Stimulated activated naive CD4-positive, alpha-beta T cell treated with Interleukin-2 at 50 U/mL for 16 hours (primary cell): ENCODE data around the gene PCGF1.

Source experiments
- DNase-seq: peaks from one replicate; lab custom pipeline; 2025; lab: John Stamatoyannopoulos, UW

PCGF1 gene

DNA sequence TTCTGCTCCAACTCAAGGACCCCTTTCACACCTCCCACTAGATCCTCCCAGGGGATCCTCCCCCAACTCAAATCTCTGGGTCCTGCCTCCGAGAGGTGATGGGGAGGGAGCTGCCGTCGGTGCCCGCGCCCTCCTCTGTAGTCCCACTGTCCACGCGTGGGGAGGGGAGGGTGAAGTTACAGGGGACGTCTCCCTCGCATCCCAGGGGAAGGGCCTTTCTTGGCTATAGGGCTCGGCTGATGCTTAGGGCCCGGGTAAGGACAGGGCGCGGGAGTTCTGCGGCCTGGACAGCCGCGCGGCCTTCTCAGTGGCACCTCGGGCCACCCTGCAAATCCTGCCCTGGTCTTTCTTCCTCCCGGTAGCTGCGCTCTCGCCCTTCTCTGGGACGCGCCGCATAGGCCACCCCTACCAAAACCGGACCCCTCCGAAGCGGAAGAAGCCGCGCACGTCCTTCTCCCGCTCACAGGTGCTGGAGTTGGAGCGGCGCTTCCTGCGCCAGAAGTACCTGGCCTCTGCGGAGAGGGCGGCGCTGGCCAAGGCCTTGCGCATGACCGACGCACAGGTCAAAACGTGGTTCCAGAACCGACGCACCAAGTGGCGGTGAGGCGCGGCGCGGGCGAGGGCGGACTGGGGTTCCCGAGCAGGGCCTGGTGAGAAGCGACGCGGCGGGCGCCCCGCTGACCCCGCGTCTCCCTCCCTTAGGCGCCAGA is 7.9 kb upstream of the PCGF1 start:
- no peak for DNase-seq

GRCh38 chr2:74514368-74515270 is 7.1 kb upstream of the PCGF1 start, which contains the start of gene TLX2:
Gene TLX2 (plus strand): TSS chr2:74514450. CDS start chr2:74514807, 357 bp downstream.
- DNase-seq = no peak

GRCh38 chr2:74513605-74514367 is 6.3 kb upstream of the PCGF1 start:
- peak; percentile 25 for DNase-seq

- no peak for DNase-seq
These were observed 5.5 kb upstream of the PCGF1 start for GRCh38 chr2:74512744-74513604.

GRCh38 chr2:74511104-74511989 is 3.9 kb upstream of the PCGF1 start:
- DNase-seq = no peak

DNA sequence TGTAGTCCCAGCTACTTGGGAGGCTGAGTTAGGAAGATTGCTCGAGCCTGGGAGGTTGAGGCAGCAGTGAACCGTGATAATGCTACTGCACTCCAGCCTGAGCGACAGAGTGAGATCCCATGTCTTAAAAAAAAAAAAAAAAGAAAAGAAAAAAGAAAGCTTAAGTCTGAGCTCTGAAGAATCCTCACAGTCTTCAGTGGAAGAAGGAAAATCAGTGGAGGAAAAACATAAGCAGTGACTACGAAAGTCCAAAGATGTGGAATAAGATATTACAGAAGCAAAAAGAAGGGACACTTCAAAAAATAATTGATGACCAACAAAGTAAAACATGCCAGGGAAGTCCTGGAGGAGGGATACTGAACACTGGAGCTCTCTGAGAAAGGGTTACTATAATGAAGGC is 2.8 kb upstream of the PCGF1 start:
- DNase-seq = no peak

DNA sequence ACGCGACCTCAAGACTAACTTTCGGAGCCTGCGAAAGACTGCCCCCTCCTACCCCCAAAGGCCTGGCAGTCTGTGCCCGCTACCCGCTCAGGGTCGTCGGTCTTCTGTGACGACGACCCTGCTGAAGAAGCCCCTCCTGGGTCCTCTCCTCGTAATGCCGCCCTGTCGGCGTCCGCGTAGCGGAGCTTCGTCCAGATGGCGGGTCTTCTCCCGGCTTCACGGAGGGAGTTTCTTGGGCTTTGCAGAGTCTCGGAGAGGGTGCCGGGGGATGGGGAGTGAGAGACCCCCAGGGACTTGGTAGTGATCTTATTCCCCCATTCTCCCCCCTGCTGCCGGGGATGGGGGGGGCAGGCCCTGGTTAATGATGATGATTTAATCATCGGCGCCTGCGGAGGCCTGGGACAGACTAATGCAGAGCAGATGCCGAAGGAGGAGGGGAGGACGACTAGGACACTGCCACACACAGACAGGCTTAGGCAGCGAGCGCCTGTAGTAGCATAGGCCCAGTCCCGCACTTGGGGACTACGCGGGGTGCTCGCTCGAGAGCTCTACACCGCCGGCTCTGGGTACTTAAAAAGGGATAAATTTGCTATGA is 528 bp upstream of the PCGF1 start:
- DNase-seq = no peak

- no peak for DNase-seq
These were observed 1.8 kb downstream of the PCGF1 start for GRCh38 chr2:74505448-74506246.

DNA sequence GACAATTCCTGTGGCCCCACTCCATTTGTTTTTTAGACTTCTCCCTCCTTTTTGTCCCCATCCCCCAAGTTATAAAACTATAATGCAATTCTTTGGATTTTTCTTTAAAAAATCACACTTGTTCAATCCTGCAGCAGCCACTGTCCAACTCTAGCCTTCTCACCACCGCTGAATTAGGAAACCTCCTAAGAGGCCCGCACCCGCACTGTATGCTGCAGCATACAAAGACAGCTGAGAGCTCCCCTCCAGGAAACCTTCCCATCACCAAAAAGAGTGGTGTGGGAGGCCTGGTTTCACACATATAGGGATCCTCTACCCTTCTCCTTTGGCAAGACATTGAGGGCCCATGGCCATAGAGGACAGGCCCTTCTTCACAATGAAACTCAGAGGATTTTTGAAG is 2.9 kb downstream of the PCGF1 start:
- DNase-seq = no peak

DNA sequence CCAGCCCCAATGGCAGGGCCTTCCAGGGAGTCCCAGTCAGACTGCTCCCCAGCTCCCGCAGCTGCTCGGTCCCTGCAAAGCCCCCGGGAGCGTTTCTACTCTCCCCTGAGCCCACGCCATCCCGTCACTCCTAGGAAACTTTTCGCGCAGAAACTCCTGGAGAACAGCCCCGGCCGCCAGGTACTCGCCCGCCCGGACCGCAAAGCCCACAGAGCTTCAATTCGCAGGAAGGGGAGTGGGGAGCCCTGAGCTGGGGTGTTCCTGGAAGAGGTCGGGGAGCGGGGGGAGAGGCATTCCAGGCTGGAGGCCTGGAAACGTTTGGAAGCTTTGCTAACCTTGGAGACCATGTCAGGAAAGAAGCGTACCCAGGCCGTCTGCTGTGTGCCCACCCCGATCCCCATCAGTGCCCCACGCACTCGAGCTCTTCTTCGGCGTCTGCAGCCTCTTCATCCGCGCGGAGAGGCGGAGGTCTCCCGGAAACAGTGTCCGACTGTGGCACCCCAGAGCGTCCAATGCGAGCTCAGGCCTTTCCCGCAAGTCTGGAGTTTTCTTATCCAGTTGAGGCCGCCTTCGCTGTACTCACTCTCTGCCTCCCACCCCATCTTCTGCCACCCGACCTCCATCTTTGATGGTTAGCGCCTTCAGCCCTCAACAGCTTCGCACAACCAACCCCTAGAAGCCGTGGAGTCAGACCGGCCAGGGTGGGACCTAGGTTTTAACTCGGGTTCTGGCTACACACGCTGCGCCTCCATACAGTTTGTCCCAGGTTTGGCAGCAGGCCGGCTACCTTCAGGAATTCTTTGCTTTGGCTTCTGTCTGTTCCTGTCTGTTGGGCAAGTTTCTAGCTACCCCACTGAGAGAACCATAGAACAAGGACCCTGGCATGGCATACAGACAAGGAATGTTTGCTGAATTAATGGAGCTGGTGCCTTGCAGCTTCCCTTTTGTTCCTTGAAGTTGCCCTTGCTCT is 3.7 kb downstream of the PCGF1 start:
- DNase-seq = no peak

DNA sequence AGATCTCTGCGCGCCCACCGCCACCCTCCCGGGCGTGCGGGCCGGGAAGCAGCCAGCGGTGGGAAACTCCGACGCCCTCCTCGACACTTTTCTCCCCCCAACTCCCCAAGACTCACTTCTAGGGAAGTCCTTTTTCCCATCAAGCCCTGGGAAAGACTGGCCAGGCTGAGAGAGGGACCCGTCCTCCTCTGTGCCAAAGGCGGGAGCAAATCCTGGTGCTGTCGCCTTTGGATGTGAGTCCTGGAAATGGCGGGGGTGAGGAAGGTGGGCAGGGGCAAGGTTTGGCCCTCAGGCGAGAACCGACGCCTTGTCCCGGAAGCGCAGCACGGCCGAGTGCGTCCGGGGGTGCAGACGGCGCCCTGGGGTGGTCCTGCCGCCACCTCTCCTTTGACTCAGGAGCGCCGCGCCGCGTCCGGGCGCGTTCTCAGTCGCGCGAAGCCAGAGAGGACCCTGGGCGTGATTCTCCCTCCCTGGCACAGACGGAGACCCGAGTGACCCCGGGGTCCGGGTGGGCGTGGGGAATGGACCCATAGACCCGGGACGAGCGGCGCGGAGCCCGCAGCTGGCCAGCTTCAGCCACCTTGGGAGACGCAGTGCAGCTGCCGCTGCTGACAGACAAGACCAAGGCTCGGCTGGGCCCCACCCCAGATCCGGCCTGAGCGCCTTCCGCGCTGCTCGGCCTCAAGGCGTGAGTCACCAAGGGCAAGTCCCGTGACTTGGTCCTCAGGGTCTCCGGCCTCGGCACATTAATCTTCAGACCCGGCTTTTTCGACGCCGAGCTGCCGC is 4.6 kb downstream of the PCGF1 start:
- DNase-seq = no peak

DNA sequence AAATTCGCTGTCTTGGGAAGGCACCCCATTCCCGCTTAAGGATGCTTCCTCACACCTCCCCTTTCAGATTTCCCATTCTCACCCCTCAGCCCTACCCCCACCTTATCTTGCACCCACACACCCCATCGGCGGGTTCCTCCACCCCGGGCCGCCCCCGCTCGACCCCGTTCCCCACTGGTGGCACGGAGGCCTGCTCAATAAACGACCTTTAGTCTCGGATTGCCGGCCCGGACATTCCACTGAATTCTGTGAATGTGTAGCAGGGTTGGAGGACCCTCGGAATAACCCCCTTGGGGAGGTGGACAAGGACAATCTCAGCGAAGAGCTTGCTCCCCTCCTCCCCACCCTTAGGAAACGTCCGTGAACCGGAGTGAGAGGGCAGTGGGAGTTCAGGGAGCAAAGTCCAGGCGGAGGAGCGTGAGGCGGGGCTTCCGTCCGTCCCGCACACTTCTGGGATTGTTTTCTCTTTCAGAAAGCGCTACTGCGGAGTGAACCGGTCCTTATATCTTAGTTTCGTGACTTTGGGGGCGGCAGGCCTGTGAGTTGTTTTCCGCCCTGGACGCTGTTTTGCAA is 5.3 kb downstream of the PCGF1 start:
- DNase-seq = no peak

GRCh38 chr2:74501335-74502071 is 6.0 kb downstream of the PCGF1 start:
- DNase-seq = no peak

DNA sequence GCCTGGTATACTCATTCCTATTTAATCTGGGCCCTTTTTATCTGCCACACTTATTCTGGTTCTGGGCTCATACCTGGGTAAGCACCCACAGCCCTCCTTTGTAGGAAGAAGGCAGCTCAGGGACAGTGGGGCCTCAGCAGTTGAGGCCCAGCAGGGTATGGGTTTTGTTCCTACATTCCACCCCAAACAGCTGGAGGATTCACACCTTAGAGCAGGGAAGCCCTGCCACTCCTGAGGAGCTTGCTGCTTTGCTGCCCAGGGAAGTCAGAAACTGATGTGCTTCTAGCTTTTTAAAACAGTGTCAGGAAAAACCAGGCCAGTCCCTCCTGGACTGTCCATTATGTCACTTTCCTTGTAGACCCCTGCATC is 6.9 kb downstream of the PCGF1 start:
- no peak for DNase-seq

- DNase-seq = no peak
These were observed 7.4 kb downstream of the PCGF1 start for GRCh38 chr2:74499940-74500577.
